ENCODE results near the gene SRMS.

- TF ChIP-seq CTCF (IDR thresholded peaks at IDR 0.05) (no peak), POLR2A (IDR thresholded peaks at IDR 0.05) (no peak)
Observed at GRCh38 chr20:63513207-63513606, 34.3 kb downstream of the SRMS start.
